NB4 (cell line): ENCODE results near the gene B9D2.
A peak's percentile ranks its signal among the peaks of the same experiment; 100 is the strongest.
"Not testable (repeated sequence)": the region's sequence is repeated elsewhere in the genome, so short reads cannot be mapped to it uniquely, and the experiment has no call there.

Experiments used
- DNase-seq: peaks from one replicate; pipeline ENCODE4 v3.0.0; 2010; ENCODE audit warnings: low read depth
- H3K4me3 ChIP-seq: one replicate; pipeline ENCODE4 v1.5.1; 2011; ENCODE audit warnings: mild to moderate bottlenecking, low read depth, low read length, moderate library complexity
- CTCF ChIP-seq: IDR thresholded peaks from one replicate; pipeline ENCODE4 v1.5.1; 2012; ENCODE audit warnings: low read depth, low read length
- MAX ChIP-seq: IDR thresholded peaks from 2 replicates; pipeline ENCODE4 v1.6.1; 2011; ENCODE audit warnings: low read depth, low read length
- MYC ChIP-seq: IDR thresholded peaks from 2 replicates; pipeline ENCODE4 v1.6.1; 2011; ENCODE audit warnings: low read depth, low read length
- POLR2A ChIP-seq: IDR thresholded peaks from 2 replicates; pipeline ENCODE4 v1.6.1; 2011; ENCODE audit warnings: mild to moderate bottlenecking; ENCODE audit not compliant: insufficient read length; ENCODE audit errors: extremely low read depth

B9D2 gene

GRCh38 chr19:41372501-41372900 is 8.6 kb upstream of the B9D2 start:
- no peak overlapping the region for H3K4me3 ChIP-seq
- no peak for TF ChIP-seq POLR2A
- TF ChIP-seq CTCF = no peak
- no peak for TF ChIP-seq MAX
- no peak for TF ChIP-seq MYC
- DNase-seq = no peak

- no peak for DNase-seq
- H3K4me3 ChIP-seq = no peak overlapping the region
- TF ChIP-seq POLR2A = no peak
- TF ChIP-seq MAX = no peak
- TF ChIP-seq CTCF = no peak
- no peak for TF ChIP-seq MYC
Measured at GRCh38 chr19:41371541-41371940, 7.6 kb upstream of the B9D2 start.

- H3K4me3 ChIP-seq, DNase-seq: not testable (repeated sequence)
Measured at GRCh38 chr19:41371119-41371518, 7.2 kb upstream of the B9D2 start.

DNA sequence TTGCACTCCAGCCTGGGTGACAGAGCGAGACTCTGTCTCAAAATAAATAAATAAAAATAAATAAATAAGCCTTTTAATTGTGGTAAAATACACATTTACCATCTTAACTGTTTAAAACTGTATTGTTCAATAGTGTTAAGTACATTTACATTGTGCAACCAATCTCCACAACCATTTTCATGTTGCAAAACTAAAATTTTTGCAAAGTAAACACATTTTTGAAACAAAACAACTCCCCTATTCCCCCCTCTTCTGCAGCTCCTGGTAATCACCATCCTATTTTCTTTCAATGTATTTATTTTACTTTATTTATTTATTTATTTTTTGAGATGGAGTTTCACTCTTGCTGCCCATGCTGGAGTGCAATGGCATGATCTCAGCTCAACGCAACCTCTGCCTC is 5.8 kb upstream of the B9D2 start:
- TF ChIP-seq CTCF (no peak), MYC (no peak), POLR2A (no peak)
- no peak for DNase-seq
- no peak overlapping the region for H3K4me3 ChIP-seq

- no peak for TF ChIP-seq CTCF
- TF ChIP-seq POLR2A = no peak
- TF ChIP-seq MYC = no peak
- no peak for TF ChIP-seq MAX
Measured at GRCh38 chr19:41367848-41368301, 3.9 kb upstream of the B9D2 start.

DNA sequence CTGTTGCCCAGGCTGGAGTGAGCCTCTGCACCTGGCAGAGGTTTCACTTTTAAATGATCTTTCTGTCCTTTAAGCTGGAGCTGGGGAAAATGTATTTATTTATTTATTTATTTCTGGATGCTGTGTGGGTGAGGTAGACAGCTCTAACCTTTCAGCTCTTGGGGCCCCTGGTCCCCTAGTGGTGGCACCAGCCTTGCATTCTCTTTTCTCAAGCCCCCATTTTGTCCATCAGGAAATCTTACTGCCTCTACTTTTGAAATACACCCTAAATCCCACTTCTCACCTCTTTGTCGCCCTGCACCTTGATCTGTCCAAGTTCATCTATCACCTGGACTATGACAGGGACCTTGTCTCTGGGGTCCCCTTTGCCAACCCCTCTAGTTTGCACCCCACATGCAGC is 2.1 kb upstream of the B9D2 start:
- DNase-seq = no peak
- no peak overlapping the region for H3K4me3 ChIP-seq
- TF ChIP-seq POLR2A (no peak), CTCF (peak; percentile 19)

More at GRCh38 chr19:41367848-41368301, 3.9 kb upstream of the B9D2 start:
- no peak overlapping the region for H3K4me3 ChIP-seq
- peak; percentile 83 for DNase-seq
